Measurements from ENCODE around the gene TUT1.

The TUT1 gene

DNA sequence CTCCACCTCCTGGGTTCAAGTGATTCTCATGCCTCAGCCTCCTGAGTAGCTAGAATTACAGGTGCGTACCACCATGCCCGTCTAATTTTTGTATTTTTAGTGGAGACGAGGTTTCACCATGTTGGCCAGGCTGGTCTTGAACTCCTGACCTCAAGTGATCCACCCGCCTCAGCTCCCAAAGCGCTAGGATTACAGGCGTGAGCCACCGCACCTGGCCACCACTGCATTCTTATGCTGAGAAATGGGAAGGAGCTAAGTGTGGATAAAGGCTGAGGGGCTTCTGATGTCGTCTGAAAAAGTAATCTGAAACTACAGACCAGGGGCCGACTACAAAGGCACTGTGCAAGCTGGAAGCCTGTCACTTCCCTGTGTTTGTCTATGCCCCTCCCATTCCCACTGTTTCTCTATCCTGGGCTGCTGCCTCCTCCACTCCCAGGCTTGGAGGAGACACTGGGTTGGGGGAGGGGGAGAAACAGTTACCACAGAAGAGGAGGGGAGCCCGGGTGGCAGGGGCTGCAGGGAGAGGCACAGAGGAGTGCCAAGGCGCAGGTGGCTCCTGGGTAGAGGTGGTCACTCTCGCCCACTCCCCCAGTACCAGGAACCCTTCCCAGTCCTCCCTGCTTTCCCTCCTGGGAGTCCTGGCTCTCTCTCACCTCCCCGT, 13.3 kb upstream of the TUT1 start:
- Histone ChIP-seq H3K27me3 (no peaks in the 10 kb centered on the region), H3K4me2 (peak overlapping the region; percentile 93), H3K36me3 (peaks cover 63% of the 10 kb centered on the region), H3K9ac (0 out of 2 replicates have a peak overlapping the region, but pooled peaks have one; percentile 48), H3K9me3 (no peaks in the 10 kb centered on the region), H3K27ac (no peak overlapping the region), H4K20me1 (peaks cover 12% of the 10 kb centered on the region; the same call in 1 of the 2 replicates), H3K4me1 (peaks cover 66% of the 10 kb centered on the region), H3K4me3 (no peak overlapping the region)
- TF ChIP-seq Cebpa-rat (IDR thresholded peaks at IDR 0.05), result no peak

DNA sequence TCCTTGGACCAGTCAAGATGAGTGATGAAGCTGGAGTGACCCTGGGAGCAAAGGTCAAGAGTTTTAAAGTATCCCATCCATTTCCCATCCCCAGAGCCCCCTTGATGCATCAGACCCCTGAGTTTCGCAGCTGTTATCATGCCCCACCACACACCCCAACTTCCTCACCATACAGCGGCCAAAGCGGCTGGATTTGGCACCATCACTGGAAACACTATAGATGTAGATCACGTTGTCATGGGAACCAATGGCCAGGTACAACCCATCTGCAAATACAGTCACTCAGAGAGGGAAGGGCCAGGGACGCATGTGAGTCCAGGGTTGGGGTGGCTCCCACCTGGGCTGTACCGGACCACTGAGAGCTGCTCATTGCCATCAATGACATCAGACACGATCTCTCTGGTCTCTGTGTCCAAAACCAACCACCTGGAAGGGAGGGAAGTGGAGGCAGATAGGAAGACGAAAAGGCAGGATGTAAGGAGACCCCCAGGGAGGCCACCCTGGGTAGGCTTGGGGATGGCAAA, 12.5 kb upstream of the TUT1 start:
- peak overlapping the region; percentile 93; the same call in 1 of the 2 replicates for H3K4me2 ChIP-seq
- no peak overlapping the region for H3K9ac ChIP-seq
- no peak for TF ChIP-seq Cebpa-rat (IDR thresholded peaks at IDR 0.05)
- peaks cover 56% of the 10 kb centered on the region for H3K36me3 ChIP-seq
- H3K4me1 ChIP-seq, result peaks cover 61% of the 10 kb centered on the region
- no peaks in the 10 kb centered on the region for H3K27me3 ChIP-seq
- no peaks in the 10 kb centered on the region for H3K9me3 ChIP-seq
- no peak overlapping the region for H3K27ac ChIP-seq
- H4K20me1 ChIP-seq, result peaks cover 13% of the 10 kb centered on the region
- H3K4me3 ChIP-seq, result no peak overlapping the region

DNA sequence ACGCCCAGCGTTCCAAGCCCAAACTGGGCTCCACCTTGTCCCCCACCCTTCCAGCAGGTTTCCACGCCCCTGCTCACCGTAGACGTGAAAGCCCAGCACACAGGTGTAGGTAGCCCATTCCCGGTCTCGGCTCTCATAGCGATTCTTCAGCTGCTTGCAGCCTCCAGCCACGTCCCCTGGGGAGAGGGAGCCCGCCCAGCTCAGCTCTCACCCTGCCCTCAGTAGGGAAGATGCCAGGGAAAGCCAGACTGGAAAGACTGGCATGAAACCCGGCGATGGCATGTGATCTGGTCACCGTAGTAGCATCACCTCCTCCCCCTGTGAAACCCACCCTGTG, 11.7 kb upstream of the TUT1 start:
- no peaks in the 10 kb centered on the region for H3K27me3 ChIP-seq
- H3K4me1 ChIP-seq, result peaks cover 61% of the 10 kb centered on the region
- peaks cover 21% of the 10 kb centered on the region for H4K20me1 ChIP-seq
- peak overlapping the region; percentile 91 for H3K4me3 ChIP-seq
- H3K9me3 ChIP-seq, result no peaks in the 10 kb centered on the region
- peak overlapping the region; percentile 100; the same call in 1 of the 2 replicates for H3K9ac ChIP-seq
- peak overlapping the region; percentile 100 for H3K27ac ChIP-seq
- TF ChIP-seq Cebpa-rat (IDR thresholded peaks at IDR 0.05), result no peak
- H3K36me3 ChIP-seq, result peaks cover 52% of the 10 kb centered on the region
- peak overlapping the region; percentile 93 for H3K4me2 ChIP-seq

DNA sequence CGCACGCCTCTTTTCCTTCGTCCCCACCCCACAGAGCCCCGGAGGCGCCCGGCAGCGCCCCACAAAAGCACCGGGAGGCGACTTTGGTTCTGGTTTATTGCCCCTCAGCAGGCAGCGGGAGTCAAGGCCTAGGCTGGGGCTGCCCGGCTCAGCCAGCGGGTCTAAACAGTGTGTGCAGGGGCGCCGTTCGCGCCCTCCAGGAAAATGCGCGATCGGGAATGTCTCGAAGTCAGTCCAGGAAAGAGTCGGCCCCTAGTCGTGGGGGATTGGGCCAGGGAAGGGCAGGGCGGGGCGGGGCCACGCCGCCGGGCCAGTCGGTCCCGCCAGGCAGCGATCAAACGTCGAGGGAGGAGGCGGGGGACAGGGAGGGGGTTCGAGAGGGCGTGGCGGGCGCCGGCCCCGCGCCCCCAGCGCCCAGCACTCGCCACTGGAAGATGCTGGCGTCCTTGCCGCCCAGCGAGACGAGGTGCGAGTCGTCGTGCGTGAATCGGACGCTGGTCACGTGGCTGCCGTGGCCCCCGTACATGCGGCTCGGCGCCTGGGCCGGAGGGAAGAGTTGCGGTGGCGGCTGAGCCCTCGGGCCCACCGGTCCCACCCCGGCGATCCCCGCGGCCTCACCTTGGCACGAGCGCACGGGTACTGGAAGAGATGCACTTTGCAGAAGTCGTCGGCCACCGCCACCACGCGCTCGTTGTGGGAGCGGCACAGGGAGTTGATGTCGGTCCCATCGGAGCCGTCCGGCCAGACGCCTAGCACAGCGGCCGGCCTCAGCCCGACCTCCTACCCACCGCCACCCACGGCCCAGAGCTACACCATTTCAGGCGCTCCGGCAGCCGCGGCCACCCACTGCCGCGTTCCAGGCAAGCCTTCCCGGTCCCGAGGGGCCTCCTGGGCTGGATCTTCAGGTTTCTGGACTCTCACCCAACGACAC, 11.1 kb upstream of the TUT1 start:
- Histone ChIP-seq H3K27ac (peak overlapping the region; percentile 100), H3K4me1 (peaks cover 61% of the 10 kb centered on the region), H4K20me1 (peaks cover 27% of the 10 kb centered on the region), H3K9ac (peak overlapping the region; percentile 100), H3K27me3 (no peaks in the 10 kb centered on the region), H3K9me3 (no peaks in the 10 kb centered on the region), H3K4me2 (peak overlapping the region; percentile 93), H3K4me3 (peak overlapping the region; percentile 91), H3K36me3 (peaks cover 54% of the 10 kb centered on the region)
- no peak for TF ChIP-seq Cebpa-rat (IDR thresholded peaks at IDR 0.05)

DNA sequence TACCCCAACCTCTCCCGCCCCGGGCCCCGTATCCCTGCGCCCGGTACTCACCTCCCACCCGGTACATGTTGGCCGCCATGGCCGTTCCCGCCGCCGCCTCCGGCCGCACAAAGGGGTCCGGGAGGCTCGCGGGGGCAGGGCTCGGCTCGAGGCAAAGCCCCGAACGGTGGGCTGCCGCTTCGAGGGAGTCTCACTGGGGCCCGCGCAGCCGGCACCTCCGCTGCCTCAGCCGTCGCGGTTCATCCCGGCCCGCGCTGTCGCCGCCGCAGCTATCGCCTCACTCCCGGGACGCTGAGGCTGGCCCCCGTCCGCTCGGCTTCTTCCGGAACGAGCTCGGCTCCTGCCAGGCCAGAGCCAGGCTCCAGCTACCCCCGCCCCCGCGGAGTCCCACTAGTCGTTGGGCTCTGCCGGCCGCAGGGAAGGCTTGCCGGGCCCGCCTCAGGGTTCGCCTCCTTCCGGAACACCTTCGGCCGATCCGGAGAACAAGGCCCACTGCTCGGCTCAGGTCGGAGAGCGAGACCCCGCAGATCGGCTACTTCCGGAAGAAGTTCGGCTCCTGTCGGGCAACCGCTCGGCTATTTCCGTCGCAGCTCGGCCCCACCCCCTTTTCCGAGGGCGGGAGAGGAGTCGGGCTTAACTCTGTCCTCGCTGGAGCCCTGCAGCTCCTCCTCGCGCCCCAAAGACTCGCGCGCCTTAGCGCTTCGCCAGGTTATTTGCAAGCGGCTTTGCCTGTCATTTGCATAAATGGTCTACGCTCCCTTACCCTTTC, 10.2 kb upstream of the TUT1 start, which contains the start of gene MTA2:
Gene MTA2 (minus strand): TSS at position 494 of the 769 bp plus-strand sequence. CDS start 415 bp downstream, at position 79.
- no peaks in the 10 kb centered on the region for H3K9me3 ChIP-seq
- peak within 1 kb of the TSS; percentile 100 for H3K27ac ChIP-seq
- peaks cover 54% of the 10 kb centered on the region for H3K36me3 ChIP-seq
- H3K4me2 ChIP-seq, result peak within 1 kb of the TSS; percentile 100
- H3K9ac ChIP-seq, result peak within 1 kb of the TSS; percentile 100
- TF ChIP-seq Cebpa-rat (IDR thresholded peaks at IDR 0.05), result no peak
- no peaks in the 10 kb centered on the region for H3K27me3 ChIP-seq
- peaks cover 60% of the 10 kb centered on the region for H3K4me1 ChIP-seq
- H3K4me3 ChIP-seq, result peak within 1 kb of the TSS; percentile 91
- peaks cover 29% of the 10 kb centered on the region for H4K20me1 ChIP-seq

DNA sequence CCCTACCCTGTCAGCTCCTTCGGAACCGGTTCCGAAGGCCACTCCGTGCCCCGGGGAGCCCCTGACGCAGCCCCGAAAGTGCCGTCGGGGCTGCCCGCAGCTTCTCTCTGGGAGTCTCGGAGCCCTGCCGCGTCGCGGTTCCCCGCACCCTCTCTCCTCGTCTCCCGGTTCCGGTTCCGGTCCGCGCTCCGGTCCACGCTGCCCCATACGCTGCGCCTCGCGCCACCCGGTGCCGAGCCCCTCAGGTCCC, 9.7 kb upstream of the TUT1 start:
- Histone ChIP-seq H3K4me1 (peaks cover 60% of the 10 kb centered on the region), H3K4me2 (peak overlapping the region; percentile 100), H3K36me3 (peaks cover 54% of the 10 kb centered on the region), H4K20me1 (peaks cover 34% of the 10 kb centered on the region), H3K9ac (peak overlapping the region; percentile 100), H3K27ac (peak overlapping the region; percentile 100), H3K9me3 (no peaks in the 10 kb centered on the region), H3K27me3 (no peaks in the 10 kb centered on the region), H3K4me3 (peak overlapping the region; percentile 91)
- TF ChIP-seq Cebpa-rat (IDR thresholded peaks at IDR 0.05), result no peak

DNA sequence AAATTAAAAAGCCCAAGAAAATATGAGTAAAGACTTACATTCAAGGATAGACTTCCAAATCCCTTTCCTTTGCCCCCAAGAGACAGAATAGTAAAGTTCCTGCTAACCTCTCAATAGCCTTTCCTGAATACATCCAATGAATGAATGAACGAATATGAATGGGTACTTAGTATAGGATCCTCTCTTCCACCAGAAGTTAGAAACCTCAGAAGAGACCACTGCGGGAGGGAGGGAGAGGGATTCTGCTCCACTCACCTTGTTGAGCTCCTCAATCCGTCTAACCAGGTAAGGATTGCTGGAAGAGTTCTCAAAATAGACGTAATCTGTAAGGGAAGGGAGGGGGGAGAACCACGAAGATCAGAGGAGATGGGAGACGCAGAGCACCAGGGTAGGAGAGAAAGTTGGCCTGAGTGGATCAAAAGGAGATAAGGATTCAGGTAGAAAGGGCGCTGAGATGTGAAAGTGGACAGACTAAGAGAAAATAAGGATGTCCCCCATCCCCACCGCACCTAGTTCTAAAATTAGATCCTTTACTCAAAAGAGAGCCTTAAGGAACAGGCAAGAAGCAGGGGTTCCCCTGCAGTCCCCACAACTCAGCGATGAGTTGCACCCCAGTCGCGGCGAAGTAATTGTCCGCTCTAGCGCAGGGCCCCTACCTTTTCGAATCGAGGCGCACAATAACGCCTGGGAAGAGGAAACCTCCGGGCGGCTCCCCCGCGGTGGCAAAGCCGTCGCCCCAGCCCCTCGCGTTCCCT, 9.2 kb upstream of the TUT1 start:
- peak overlapping the region; percentile 100 for H3K27ac ChIP-seq
- H3K4me3 ChIP-seq, result peak overlapping the region; percentile 91
- peak overlapping the region; percentile 100 for H3K4me2 ChIP-seq
- peaks cover 39% of the 10 kb centered on the region for H4K20me1 ChIP-seq
- H3K27me3 ChIP-seq, result no peaks in the 10 kb centered on the region
- peaks cover 54% of the 10 kb centered on the region for H3K36me3 ChIP-seq
- peaks cover 59% of the 10 kb centered on the region for H3K4me1 ChIP-seq
- no peaks in the 10 kb centered on the region for H3K9me3 ChIP-seq
- no peak for TF ChIP-seq Cebpa-rat (IDR thresholded peaks at IDR 0.05)
- peak overlapping the region; percentile 100 for H3K9ac ChIP-seq

DNA sequence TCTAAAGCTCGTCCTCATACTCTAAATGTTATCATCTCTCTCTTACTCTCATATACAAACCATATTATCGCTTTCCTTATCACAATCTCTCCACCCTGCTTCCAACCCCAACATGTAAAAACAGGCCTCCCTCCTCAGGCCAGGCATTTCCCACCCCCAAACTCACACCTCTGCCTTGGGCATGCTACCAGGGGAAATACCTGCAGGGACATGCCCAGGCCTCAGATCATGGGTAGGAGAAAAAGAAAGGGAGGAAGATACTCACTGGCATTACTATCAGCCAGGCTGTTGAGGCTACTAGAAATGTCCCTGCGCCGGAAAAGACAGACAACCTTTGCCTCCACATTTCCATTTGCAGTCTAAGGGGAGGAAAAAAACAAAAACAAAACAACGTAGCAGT, 8.6 kb upstream of the TUT1 start:
- Histone ChIP-seq H3K27ac (peak overlapping the region; percentile 100), H3K9me3 (no peaks in the 10 kb centered on the region), H3K36me3 (peaks cover 54% of the 10 kb centered on the region), H3K4me2 (peak overlapping the region; percentile 100), H4K20me1 (peaks cover 39% of the 10 kb centered on the region), H3K9ac (peak overlapping the region; percentile 100), H3K4me3 (peak overlapping the region; percentile 91), H3K4me1 (peaks cover 52% of the 10 kb centered on the region), H3K27me3 (no peaks in the 10 kb centered on the region)
- no peak for TF ChIP-seq Cebpa-rat (IDR thresholded peaks at IDR 0.05)

Data from BLaER1 (cell line).